Stimulated activated naive CD4-positive, alpha-beta T cell treated with Interleukin-2 at 50 U/mL for 16 hours (primary cell): Measurements from ENCODE around the gene NPR2.

ENCODE experiments used
- DNase-seq: peaks from one replicate; lab custom pipeline; 2025; lab: John Stamatoyannopoulos, UW

The NPR2 gene

GRCh38 chr9:35858458-35858857 is 67.1 kb downstream of the NPR2 start:
- DNase-seq: no peak
